TTC549 (cell line): Measurements from ENCODE around the gene SLC38A2.

Experiments used
- FAIRE-seq: peaks from 2 replicates; lab custom pipeline; 2012; peaks lifted over from hg19 to GRCh38; lab: Jason Lieb, UNC

SLC38A2 gene

DNA sequence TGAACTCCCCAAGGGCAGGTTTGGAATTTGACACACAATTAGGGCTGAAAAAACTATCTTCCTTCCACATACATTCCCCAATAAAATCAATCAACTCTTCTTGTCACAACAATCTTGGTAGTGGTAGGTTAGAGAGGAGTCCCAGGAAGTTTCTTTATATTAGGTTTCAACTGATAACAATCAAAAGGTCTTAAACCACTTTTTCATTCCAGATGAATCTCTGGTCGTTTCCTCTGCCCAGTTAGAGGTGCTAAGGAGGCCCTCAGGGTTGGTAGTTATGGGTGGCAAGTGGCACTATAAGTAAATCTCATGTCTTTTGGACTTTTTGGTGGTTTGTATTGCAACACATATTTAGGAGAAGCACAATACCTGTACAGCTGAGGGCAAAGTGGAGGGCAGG lies 1.7 kb upstream of the SLC38A2 start:
- peak; percentile 32 for FAIRE-seq

DNA sequence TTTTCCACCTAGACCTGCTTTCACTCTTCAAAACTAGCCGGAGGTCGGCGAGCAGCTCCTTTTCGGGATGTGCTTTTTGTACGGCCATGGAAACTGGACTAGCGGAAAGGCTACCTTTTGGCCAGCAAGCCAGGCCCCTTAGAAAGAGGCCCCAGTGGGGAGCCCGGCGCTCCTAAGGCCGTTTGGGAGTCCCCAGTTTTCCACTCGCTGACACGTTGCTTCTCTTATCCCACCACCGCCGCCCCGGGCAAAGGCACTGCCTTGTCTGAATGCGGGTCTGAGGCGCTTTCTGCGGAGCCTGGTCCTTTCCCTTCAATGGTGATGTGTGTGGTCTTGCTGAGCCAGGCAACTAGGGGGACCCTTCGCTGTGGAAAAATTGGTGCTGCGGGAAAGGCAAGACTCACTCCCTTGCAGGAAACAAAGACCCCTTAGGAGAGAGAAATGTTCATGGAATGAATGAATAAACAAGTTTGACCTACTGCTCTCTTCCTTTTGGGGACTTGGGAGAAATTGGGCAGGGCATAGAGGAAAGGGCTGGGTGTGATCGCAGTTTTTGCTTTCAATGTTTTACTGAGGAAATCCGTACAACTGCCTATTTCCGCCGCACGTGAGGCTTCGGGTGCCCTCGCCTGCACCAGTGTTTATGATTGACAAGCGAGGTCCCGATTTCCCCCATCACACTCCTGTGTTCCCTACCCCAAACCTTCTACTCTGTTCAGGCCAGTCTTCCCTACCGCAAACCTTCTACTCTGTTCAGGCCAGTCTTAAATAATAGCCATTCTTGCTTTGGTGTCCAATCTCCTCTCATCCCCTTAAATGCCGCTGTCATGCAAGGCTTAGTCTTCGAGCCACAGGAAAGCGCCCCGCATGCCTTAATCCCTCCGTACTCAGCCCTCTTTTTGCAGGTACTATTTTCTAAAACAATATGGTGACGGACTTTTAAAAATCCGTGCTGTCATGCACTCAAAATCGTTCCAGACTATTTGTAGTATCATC lies 1.0 kb upstream of the SLC38A2 start:
- FAIRE-seq: no peak

DNA sequence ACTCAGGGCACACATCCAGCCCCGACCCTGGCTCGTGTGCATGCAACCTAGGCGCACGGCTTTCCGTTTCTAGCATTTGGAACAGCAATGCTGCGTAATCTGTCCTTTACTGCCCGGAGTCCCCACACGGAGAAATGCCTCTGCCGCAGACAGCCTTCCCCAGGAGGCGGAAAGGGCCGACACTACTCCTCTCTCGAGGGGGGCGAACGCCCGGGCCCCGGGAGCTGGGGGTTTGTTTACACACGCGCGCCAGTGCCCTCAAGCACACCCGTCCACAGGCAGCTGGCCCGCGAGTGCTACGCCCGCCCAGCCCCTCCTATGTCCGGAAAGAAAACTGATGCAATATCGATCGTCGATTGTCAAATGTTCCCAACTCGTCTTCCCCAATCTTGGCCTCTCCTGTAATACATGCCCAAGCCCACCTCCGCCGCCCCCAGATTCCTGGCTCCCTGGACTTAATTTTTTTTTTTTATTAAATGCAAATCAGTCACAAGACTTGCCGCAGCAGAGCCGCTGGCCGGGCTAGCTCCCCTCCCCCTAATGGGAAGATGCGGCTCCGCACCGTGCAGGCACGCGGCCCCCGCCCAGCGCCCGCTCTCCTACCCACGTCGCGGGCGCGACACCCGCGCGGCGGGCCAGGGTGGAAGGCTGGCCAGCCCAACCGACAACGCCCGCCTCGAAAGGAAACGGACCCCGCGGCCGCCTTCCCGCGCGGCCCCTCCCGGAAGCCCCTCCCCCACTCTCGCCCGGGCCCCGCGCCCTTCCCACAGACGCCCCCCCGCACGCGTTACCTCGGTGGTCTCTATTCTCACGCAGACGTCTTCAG lies 642 bp downstream of the SLC38A2 start:
- no peak for FAIRE-seq

DNA sequence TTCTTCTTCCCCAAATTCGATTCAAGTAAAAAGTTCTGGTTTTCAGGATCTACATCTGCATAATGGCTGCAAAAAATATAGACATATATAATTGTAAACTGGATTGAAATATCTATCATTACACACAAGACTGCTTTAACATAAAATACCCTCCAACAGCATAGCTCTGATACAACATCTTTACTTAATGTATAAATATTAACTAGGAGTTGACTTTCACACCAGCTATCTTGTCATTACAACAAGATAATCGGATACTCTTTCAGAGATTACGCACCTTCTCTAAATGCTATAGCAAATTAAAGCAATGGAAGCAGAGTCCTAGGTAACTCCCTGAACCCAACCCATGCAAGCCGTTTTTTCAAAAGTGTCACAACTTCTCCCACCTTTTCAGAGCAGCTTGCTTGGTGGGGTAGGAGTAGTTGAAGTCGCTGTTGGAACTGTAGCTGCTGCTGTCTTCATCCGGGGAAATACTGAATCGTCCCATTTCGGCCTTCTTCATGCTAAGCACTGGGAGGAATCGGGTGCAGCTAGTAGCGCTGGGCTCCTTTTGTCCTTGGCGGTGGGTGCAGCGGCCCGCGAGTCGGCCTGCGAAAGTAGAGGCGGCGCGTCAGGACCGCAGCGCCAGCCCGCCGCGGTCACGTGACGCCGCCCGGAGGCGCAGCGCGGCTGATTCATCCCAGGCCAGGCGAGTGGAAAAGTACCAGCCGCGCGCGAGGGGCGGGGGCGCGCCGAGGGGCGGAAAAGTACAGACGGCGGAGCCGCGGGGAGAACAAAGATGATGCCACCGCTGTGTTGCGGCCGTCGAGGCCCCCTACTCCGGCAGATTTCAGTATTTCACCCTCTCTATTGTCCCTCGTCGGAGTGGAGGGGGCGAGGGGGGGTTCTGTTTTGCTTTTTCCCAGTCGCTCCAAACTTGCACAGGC lies 1.5 kb downstream of the SLC38A2 start:
- no peak for FAIRE-seq

DNA sequence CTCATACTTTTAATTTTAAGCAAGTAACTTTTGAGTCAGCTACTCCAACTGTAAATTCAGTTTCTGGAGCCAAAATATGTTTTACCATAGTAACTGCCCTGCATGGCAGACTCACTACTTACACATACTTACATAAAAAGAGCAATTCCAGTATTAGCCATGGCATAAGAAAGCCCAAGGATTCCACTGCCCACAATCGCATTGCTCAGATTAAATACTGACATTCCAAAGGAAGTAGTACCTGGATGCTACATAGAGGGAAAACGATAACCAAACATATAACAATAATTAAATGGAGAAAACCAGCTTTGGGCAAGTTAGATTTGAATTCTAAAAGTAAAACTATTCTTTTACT lies 2.2 kb downstream of the SLC38A2 start:
- no peak for FAIRE-seq

DNA sequence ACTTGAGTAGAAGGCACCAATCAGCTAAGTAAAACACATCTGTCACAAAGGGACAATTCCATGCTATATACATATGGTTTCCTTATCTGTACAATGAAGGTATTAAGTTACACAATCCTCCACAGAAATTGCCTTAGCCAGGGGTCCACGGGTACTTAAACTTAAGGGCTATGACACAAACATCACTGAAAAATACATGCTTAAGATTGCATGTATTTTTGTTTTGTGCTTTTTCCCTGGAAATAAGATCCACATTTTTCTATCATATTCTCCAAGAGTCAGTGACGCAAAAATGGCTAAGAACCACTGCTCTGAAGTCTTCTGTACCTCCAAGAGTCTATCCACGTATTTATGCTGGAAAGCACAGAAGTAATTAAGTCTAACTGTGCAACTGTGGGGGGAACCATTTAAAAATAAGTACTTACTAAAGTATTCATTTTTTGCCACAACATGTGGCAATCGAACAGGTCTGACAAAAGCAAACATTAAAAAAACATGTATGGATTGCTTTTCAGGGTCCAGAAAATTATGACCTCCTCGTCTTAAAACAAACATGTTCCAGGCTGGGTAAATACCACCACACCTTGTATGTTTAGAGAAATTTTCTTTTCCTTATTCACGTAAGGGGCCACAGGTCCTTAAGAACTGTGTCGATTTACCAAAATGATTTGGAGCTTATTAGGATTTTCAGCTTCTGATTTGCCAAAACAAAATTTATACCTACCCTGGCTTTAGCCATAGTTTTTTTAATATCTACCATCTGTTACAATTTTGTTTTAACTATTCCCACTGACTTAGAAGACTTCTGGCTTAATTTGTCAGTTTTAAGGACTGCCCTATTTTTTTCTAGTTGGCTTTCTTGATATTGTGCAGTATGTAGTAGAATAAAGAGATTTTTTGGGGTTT lies 2.8 kb downstream of the SLC38A2 start:
- no peak for FAIRE-seq

DNA sequence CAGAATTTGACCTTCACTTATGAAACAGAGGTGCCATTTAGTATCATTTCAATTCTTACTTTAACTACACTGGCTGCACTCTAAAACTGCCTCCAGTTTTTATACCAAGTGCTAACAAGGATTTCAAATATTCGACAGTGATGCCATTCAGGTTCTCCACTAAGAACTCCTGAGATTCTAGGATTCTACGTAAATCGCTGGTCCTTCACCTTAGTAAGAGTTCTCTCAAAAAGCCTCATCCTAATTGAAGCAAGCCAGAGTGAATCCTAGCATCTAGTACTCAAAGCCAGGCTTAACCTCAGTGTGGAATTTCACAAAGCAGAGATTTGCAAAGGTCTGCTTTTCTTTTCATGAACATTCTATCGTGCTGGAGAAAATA lies 3.5 kb downstream of the SLC38A2 start:
- no peak for FAIRE-seq

DNA sequence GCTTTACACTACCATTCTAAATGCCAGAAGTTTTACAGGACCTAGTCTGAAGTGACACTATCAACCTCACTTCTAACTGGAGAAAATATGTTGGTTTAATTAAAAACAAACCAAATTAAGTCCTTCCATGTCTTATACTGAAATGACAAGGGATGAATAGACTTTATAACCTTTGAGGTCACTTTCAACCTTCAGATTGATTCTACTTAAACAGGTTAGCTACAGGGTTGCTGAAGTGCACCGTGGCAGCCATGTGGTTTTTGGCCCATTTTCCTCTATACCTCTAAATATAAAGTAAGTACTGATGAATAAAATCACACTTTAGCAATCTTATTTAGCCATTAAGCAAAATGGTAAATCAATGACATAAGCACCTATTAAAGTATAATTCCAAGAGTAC lies 3.9 kb downstream of the SLC38A2 start:
- no peak for FAIRE-seq

DNA sequence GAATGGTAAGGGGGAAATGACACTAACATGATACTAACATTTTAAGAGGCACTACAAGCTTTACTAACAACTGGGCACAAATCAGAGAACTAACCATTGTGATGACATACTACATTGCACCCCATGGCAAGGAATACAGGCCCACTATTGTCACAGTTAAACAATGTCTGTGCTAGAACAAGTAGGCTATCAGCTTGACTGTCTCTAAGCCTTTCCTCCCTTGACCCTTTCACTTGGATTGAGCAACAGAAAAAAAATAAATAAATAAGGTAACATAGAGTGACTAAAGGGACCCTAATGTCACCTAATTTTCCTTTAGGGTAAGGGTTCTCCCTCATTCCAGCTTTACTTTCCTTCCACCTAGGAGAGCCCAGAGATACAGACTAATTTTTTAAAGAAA lies 4.4 kb downstream of the SLC38A2 start:
- FAIRE-seq: no peak

DNA sequence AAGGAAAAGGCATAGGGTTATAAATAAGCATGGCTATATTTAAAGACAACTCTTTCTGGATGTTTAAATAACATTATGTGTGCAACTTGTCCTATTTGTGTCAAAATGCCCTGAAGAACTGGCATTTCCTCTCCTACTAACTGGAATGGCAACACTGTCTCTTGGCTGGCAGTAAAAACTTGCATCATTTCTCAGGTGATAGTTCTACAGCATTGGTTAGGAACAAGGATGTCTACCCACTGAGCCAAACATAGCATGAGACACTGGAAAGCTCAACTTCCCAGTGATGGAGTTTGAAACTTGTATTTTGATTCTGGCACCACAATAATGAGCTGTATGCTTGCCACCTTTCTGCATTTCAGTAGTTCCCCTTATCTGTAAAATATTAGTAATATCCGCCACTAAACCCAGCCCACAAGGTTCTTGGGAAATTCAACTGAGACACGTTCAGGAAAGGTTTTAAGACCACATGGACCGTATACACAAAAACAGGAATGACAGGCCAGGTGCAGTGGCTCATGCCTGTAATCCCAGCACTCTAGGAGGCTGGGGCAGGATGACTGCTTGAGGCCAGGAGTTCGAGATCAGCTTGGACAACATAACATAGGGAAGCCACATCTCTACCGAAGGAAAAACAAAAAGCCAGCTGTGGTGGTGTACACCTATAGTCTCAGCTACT lies 5.1 kb downstream of the SLC38A2 start:
- no peak for FAIRE-seq

DNA sequence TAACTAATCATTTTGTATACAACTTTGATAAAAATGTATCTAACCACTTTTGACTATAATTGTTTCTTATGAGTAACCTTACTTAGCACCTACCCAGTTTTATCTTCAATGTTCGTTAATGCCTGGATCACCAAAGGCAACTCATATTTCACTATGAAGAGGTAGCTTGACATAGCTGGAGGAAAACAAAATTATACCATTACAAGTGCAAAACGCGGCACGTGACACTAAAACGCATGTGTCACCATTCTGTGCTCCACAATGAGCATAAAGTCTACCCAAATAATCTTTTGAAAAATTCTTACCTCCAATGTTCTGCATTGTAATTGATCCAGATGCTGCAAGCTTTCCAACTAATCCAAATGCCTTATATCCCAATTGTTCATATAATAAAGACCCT lies 5.8 kb downstream of the SLC38A2 start:
- FAIRE-seq: no peak

DNA sequence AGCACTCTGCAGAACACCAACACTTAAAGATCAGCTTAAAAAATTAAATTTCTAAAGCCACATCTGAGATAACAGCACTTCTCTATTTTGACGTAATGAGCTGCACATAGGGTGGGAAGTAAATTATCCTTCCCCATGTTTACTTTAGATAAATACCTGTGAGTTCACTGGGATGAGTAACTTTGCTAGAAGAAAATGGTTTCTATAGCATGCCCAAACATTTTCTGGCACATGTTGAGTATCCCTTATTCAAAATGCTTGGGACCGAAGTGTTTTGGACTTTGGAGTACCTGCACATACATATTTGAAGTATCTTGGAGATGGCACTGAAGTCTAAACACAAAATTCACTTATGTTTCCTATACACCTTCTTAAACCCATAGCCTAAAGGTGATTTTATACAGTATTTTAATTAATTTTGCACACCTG lies 6.6 kb downstream of the SLC38A2 start:
- FAIRE-seq: no peak

DNA sequence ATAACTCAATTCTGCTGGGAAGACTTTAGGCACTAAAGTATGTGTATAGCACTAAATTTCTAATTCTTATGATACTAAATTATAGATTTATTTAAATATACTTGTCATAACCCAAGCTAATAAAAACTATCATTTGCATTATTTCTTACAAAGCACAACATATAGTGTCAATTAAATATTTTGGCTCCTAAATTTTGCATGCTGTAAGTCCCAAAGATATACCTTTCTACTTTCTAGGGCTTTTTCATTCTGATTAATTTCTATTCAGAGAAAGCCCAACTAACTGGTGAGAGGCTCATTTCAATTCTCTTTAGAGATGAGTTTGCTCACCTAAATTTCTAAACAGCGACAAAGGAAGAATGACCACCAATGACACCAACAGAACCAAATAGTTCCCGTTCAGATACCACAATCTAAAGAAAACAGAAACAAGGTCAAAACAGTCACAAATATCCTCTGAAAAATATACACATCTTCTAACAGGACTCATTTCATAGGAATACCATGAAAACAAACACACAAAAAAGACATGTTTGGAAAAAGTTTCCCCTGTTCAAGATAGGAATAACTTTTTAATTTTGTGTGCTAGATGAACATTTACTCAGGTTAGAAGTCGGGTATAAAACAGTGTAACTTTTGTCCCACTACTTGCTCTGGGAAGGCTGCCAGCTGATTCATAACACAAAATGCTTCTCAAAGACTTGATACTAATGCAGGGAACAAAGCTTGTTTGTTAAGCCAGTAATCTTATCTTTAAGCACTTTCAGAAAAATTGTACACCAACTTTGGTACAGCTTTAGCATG lies 7.6 kb downstream of the SLC38A2 start:
- no peak for FAIRE-seq

DNA sequence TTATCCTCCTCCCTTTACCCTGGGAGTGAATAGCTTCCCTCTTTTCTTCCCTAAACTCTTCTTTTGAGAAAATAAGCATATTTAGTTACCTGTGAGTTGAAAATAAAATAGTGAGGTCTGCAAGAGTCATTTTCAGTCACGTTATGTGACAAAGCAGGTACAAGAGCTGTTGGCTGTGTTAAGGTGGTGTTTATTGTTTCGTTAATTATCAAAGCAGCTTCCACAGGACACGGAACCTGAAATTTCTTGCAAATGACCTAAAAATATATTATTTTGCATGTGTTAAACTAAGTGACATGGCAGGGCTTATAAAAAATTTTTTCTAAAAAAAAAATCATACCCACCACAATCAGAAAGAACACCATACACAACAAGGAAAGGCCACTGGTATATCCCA lies 8.3 kb downstream of the SLC38A2 start:
- FAIRE-seq: no peak

DNA sequence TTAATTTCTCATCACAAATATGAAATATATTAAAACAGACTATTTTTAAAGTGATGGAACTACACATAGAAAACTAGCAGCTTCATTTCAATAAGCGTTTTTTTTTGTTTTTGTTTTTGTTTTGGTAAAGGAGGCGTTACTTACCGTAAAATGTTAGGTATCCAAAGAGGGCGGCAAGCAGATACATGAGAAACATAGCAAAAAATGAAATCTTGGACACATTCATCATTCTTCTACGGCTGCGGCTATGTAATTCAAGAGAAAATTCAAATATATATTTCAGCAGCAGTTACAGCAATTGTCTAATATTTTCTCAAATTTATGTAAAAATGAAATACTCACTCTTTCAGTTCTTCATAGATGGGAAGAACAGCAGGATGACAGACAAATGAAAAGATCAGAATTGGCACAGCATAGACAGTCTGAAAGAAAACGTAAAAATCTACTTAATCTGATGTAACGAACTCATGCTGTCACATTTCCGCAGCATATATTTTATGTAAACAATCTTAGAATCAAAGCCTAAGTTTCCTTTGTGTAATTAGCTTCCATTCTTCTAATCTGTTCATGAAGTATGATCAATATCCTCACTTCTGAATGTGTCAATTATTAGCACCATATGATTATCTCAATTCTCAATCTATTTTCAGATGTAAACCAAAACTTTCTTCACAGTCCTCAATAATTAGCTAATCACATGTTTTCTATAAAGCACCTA lies 8.8 kb downstream of the SLC38A2 start:
- FAIRE-seq: no peak

DNA sequence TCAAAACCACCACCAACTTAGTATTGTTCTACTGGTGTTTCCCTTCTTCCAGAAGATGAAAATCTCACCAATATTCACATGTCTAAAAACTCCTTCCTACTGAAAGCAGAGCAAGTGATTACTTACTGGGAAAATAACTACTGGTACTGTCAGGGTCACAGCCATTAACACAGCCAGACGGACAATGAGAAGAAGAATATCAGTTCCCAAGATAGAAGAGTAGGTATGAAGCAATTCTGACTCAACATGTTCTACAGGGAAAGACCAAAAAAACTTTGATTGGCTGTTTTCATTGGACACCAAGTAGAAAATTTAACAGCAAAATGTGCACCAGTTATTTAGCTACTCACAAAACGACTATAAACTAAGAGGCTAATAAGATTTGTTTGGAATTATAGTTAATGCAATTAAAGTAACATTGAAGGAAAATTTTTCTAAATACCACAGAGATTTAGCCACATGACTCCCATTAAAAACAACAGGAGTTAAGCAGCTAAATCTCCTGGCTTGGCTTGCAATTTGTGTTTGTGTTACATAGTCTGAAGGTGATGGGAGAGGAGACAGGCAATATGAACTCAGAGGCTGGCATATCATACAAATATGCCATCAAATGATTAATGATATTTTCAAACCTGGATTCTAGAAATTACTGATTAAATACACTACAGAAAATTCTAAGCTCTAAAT lies 9.5 kb downstream of the SLC38A2 start:
- FAIRE-seq: no peak

DNA sequence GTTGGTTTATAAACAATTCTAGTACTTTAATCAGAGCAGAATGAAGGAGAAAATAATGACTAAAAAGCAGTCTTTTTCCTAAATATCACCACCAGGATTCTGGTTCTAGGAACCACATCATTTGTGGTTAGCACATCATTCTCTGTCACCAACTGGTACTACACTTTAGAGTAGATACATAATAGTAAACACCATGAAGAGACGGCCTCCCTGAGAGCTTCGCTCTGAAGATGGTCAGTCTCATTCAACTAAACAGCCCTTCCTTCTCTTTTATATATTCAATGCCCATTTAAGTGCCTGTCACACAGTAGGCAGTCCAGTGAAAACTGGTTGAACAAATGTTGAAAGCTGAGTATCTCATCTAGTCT lies 10.9 kb downstream of the SLC38A2 start:
- FAIRE-seq: no peak

DNA sequence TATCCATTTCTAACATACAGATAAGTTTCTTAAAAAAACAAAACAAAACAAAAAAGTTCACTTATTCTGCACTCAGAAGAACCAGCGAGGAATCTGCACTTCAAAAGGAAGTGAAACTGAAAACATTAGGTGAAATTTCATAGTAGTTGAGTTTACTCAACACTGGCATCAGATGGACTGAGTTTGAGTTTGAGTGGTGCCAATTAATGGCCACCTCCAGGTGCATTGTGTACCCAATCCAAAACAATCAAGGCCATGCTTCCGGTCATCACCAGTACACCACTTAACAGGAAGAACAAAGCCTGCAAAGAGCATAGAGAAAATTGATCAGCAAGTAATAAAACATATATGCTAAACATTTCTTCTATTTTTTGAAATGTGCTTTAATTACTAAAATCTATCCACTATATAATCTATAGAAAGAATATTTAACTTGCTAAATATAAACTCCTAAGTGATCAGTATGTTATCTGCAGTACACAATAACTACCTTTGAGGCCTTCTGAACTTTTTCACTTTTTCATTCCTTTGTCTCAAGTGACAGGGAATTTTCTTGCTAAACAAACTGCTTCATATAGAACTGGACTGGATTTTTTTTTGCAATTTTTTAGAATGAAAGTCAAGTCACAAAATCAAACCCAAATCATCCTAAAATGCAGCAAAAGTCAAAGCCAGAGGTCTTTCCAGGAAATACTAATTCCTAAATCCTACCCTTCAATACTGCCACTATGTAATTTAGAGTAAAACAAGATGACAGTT lies 11.5 kb downstream of the SLC38A2 start:
- FAIRE-seq: no peak
